ENCODE measurements around the gene MZT2B. TPM values are rescaled to one million over a fixed set of nuclear protein-coding genes. Genes with fewer than 3 reads are reported as not detected.
"Not testable (repeated sequence)": the region's sequence is repeated elsewhere in the genome, so short reads cannot be mapped to it uniquely, and the experiment has no call there.

Gene MZT2B
- total and polyA plus RNA-seq, 2 of the 4 experiments (the other 2 are of a cell fraction), result 24.9 to 115 TPM

DNA sequence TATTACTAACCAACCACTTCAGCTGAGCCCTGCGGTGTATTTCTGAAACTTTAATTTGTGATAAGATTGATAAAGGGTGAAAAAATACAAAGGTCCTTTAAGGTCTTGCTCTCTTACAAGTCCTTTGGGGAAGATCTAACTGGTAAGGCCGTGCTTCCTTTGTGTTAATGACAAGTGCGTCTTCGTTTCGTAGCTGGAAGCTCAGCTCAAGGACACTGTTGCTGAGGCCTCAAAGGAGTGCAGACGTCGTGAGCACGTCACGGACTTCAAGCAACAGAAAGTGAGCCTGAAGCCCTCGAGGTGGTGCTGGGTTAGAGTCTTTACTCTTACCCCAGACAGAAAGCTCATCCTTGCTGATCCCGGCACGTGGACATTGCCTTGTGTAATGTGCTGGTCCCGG, 25.0 kb downstream of the MZT2B start:
- dilution Hi-C loops (cut with HindIII; ENCODE audit: low sequenced_read_pairs, unreplicated experiment); CTCF ChIA-PET; H3K9me1 ChIP-seq (ENCODE audit: insufficient read depth, low read length); H3K18ac ChIP-seq (ENCODE audit: low read depth, low read length); H2AFZ ChIP-seq (replicated peaks; ENCODE audit: low read length, poor library complexity); H2BK20ac ChIP-seq (ENCODE audit: low read depth, low read length); H3K9me3 ChIP-seq (ENCODE audit: control insufficient read depth, insufficient read depth, low read length); ATAC-seq (ENCODE audit: low read depth); H4K5ac ChIP-seq (ENCODE audit: low read depth, low read length); H3K9ac ChIP-seq (ENCODE audit: low read depth, low read length); H3K14ac ChIP-seq (replicated peaks; ENCODE audit: low read depth, low read length); H3K4me1 ChIP-seq (ENCODE audit: control insufficient read depth, insufficient read depth, low read length); H2BK120ac ChIP-seq (ENCODE audit: low read depth, low read length); H3K4ac ChIP-seq (ENCODE audit: low read depth, low read length); POLR2A ChIA-PET (ENCODE audit: unreplicated experiment); H2AK5ac ChIP-seq (ENCODE audit: low read depth, low read length); DNase-seq; H2AK9ac ChIP-seq (replicated peaks; ENCODE audit: low read depth, low read length, poor library complexity); H4K20me1 ChIP-seq (ENCODE audit: insufficient read depth, low read length); H3K23ac ChIP-seq (ENCODE audit: low read depth, low read length); H3K36me3 ChIP-seq (ENCODE audit: control insufficient read depth, insufficient read depth, low read length); H4K8ac ChIP-seq (ENCODE audit: low read depth in 2 of 2, low read length in 2 of 2); intact Hi-C loops (cut with micrococcal nuclease); H3K27me3 ChIP-seq (ENCODE audit: control insufficient read depth, insufficient read depth, low read length); H3K27ac ChIP-seq (ENCODE audit: insufficient read depth, low read length); H3K56ac ChIP-seq (ENCODE audit: extremely low read depth, insufficient read depth, low read length); BruUV-seq (replicated peaks); in situ Hi-C loops (cut with MboI; ENCODE audit: low sequenced_read_pairs); H2BK5ac ChIP-seq (ENCODE audit: low read depth, low read length, poor library complexity, severe bottlenecking); H3K4me3 ChIP-seq (ENCODE audit: insufficient read depth, low read depth, low read length); H4K91ac ChIP-seq (ENCODE audit: insufficient read depth, low read depth, low read length); H3K4me2 ChIP-seq (ENCODE audit: low read depth, low read length); H3K79me1 ChIP-seq (ENCODE audit: low read depth in 1 of 2, low read length in 2 of 2); H2BK15ac ChIP-seq (ENCODE audit: low read depth, low read length): not testable (repeated sequence)
- no CpG with 5 or more reads among the region's 13 CpGs for whole genome bisulfite sequencing, 2 experiments (ENCODE audit: extremely low coverage in 2 of 2, insufficient read length in 1 of 2)

- H2BK20ac ChIP-seq (ENCODE audit: low read depth, low read length); H4K8ac ChIP-seq (ENCODE audit: low read depth in 2 of 2, low read length in 2 of 2); DNase-seq; BruUV-seq (replicated peaks); H3K4me1 ChIP-seq (ENCODE audit: control insufficient read depth, insufficient read depth, low read length); H3K4me2 ChIP-seq (ENCODE audit: low read depth, low read length); ATAC-seq (ENCODE audit: low read depth); H3K18ac ChIP-seq (ENCODE audit: low read depth, low read length); H3K9me1 ChIP-seq (ENCODE audit: insufficient read depth, low read length); H3K79me1 ChIP-seq (ENCODE audit: low read depth in 1 of 2, low read length in 2 of 2); H3K4ac ChIP-seq (ENCODE audit: low read depth, low read length); H2BK5ac ChIP-seq (ENCODE audit: low read depth, low read length, poor library complexity, severe bottlenecking); intact Hi-C loops (cut with micrococcal nuclease); dilution Hi-C loops (cut with HindIII; ENCODE audit: low sequenced_read_pairs, unreplicated experiment); H4K5ac ChIP-seq (ENCODE audit: low read depth, low read length); H4K20me1 ChIP-seq (ENCODE audit: insufficient read depth, low read length); CTCF ChIA-PET; H3K9ac ChIP-seq (ENCODE audit: low read depth, low read length); H2BK120ac ChIP-seq (ENCODE audit: low read depth, low read length); in situ Hi-C loops (cut with MboI; ENCODE audit: low sequenced_read_pairs); H3K56ac ChIP-seq (ENCODE audit: extremely low read depth, insufficient read depth, low read length); H3K14ac ChIP-seq (replicated peaks; ENCODE audit: low read depth, low read length); H3K23ac ChIP-seq (ENCODE audit: low read depth, low read length); H2AK5ac ChIP-seq (ENCODE audit: low read depth, low read length); H3K27me3 ChIP-seq (ENCODE audit: control insufficient read depth, insufficient read depth, low read length); H4K91ac ChIP-seq (ENCODE audit: insufficient read depth, low read depth, low read length); H3K4me3 ChIP-seq (ENCODE audit: insufficient read depth, low read depth, low read length); H3K27ac ChIP-seq (ENCODE audit: insufficient read depth, low read length); H2AK9ac ChIP-seq (replicated peaks; ENCODE audit: low read depth, low read length, poor library complexity); H2AFZ ChIP-seq (replicated peaks; ENCODE audit: low read length, poor library complexity); H3K36me3 ChIP-seq (ENCODE audit: control insufficient read depth, insufficient read depth, low read length); H2BK15ac ChIP-seq (ENCODE audit: low read depth, low read length); POLR2A ChIA-PET (ENCODE audit: unreplicated experiment); H3K9me3 ChIP-seq (ENCODE audit: control insufficient read depth, insufficient read depth, low read length): not testable (repeated sequence)
- no CpG with 5 or more reads among the region's 2 CpGs for WGBS, 2 experiments (ENCODE audit: extremely low coverage in 2 of 2, insufficient read length in 1 of 2)
Observed at GRCh38 chr2:130219147-130219546, 37.1 kb downstream of the MZT2B start.

Data from IMR-90 (cell line).